ENCODE measurements around the gene ST6GALNAC6. TPM values are rescaled to one million over a fixed set of nuclear protein-coding genes. Genes with fewer than 3 reads are reported as not detected.

Gene ST6GALNAC6
- polyA plus RNA-seq, 1 donor from 2014 or later, result 44.2 TPM

- TF ChIP-seq EZH2 (IDR thresholded peaks at IDR 0.05; ENCODE audit: borderline replicate concordance, insufficient read depth, low read length, poor library complexity, severe bottlenecking), result no peak
- no peak for TF ChIP-seq POLR2AphosphoS5 (IDR thresholded peaks at IDR 0.05)
- TF ChIP-seq EP300 (conservative IDR thresholded peaks at IDR 0.05; ENCODE audit: poor library complexity, severe bottlenecking), result no peak
- TF ChIP-seq, protein P1, sequence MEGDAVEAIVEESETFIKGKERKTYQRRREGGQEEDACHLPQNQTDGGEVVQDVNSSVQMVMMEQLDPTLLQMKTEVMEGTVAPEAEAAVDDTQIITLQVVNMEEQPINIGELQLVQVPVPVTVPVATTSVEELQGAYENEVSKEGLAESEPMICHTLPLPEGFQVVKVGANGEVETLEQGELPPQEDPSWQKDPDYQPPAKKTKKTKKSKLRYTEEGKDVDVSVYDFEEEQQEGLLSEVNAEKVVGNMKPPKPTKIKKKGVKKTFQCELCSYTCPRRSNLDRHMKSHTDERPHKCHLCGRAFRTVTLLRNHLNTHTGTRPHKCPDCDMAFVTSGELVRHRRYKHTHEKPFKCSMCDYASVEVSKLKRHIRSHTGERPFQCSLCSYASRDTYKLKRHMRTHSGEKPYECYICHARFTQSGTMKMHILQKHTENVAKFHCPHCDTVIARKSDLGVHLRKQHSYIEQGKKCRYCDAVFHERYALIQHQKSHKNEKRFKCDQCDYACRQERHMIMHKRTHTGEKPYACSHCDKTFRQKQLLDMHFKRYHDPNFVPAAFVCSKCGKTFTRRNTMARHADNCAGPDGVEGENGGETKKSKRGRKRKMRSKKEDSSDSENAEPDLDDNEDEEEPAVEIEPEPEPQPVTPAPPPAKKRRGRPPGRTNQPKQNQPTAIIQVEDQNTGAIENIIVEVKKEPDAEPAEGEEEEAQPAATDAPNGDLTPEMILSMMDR (IDR thresholded peaks at IDR 0.05; ENCODE audit: poor library complexity, severe bottlenecking), result no peak
- no peak for TF ChIP-seq RAD21 (conservative IDR thresholded peaks at IDR 0.05)
- TF ChIP-seq TAF1 (IDR thresholded peaks at IDR 0.05; ENCODE audit: low read depth), result no peak
- TF ChIP-seq MXI1 (conservative IDR thresholded peaks at IDR 0.05; ENCODE audit: poor library complexity, severe bottlenecking), result no peak
- TF ChIP-seq REST (IDR thresholded peaks at IDR 0.05; ENCODE audit: borderline replicate concordance), result no peak
- TF ChIP-seq SMC3 (conservative IDR thresholded peaks at IDR 0.05; ENCODE audit: poor library complexity), result no peak
- no peaks in the 10 kb centered on the region for H3F3A ChIP-seq (ENCODE audit: insufficient read depth, low read length, poor library complexity, severe bottlenecking)
- no peak overlapping the region for H3K27ac ChIP-seq (ENCODE audit: low read length)
- no peaks in the 10 kb centered on the region for H3K9me2 ChIP-seq (ENCODE audit: insufficient read depth, low read length)
- no peak overlapping the region for H3K4me3 ChIP-seq (ENCODE audit: low read length)
- H3K4me2 ChIP-seq (ENCODE audit: low read length), result no peak overlapping the region
- H2AFZ ChIP-seq (ENCODE audit: low read depth, low read length), result no peak overlapping the region
- no peaks in the 10 kb centered on the region for H3K79me2 ChIP-seq (replicated peaks; ENCODE audit: insufficient read depth, low read length)
- H3K9me3 ChIP-seq (ENCODE audit: low read length), result no peaks in the 10 kb centered on the region
- no peaks in the 10 kb centered on the region for H4K20me1 ChIP-seq (ENCODE audit: insufficient read depth)
- H3K27me3 ChIP-seq (ENCODE audit: insufficient read depth, low read depth, low read length), result no peaks in the 10 kb centered on the region
- H3K36me3 ChIP-seq (ENCODE audit: insufficient read depth, low read length), result no peaks in the 10 kb centered on the region
- no peak overlapping the region for H3K9ac ChIP-seq (ENCODE audit: low read length)
Observed at GRCh38 chr9:127907867-127908659, 8.7 kb upstream of the ST6GALNAC6 start.

DNA sequence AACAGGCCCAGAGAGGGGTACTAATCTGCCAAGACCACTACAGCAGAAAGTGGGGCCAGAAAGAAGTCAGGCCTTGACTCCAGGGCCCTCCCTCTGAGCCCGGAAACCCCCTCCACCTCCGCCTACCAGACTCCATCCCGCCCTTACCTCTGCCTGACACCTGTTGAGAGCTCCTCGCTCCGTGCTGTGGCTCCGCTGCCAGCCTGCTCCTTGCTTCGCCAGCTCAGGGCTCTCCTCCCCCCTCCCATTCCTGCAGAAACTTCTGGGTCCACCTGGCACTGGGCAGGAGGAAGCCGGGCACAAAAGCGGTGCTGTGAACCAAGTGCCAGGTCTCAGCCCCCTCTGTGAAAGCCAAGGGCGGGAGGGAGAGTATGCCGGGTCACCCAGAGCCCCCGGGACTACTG, 6.4 kb upstream of the ST6GALNAC6 start:
- H3K9me2 ChIP-seq (ENCODE audit: insufficient read depth, low read length), result no peaks in the 10 kb centered on the region
- H3K9ac ChIP-seq (ENCODE audit: low read length), result no peak overlapping the region
- no peak overlapping the region for H2AFZ ChIP-seq (ENCODE audit: low read depth, low read length)
- no peaks in the 10 kb centered on the region for H3K9me3 ChIP-seq (ENCODE audit: low read length)
- H3F3A ChIP-seq (ENCODE audit: insufficient read depth, low read length, poor library complexity, severe bottlenecking), result no peaks in the 10 kb centered on the region
- H3K36me3 ChIP-seq (ENCODE audit: insufficient read depth, low read length), result no peaks in the 10 kb centered on the region
- H3K27me3 ChIP-seq (ENCODE audit: insufficient read depth, low read depth, low read length), result no peaks in the 10 kb centered on the region
- H3K4me3 ChIP-seq (ENCODE audit: low read length), result no peak overlapping the region
- H4K20me1 ChIP-seq (ENCODE audit: insufficient read depth), result no peaks in the 10 kb centered on the region
- no peak for TF ChIP-seq EZH2 (IDR thresholded peaks at IDR 0.05; ENCODE audit: borderline replicate concordance, insufficient read depth, low read length, poor library complexity, severe bottlenecking)
- no peak for TF ChIP-seq REST (IDR thresholded peaks at IDR 0.05; ENCODE audit: borderline replicate concordance)
- no peak for TF ChIP-seq EP300 (conservative IDR thresholded peaks at IDR 0.05; ENCODE audit: poor library complexity, severe bottlenecking)
- no peak for TF ChIP-seq POLR2AphosphoS5 (IDR thresholded peaks at IDR 0.05)
- no peak for TF ChIP-seq TAF1 (IDR thresholded peaks at IDR 0.05; ENCODE audit: low read depth)
- TF ChIP-seq MXI1 (conservative IDR thresholded peaks at IDR 0.05; ENCODE audit: poor library complexity, severe bottlenecking), result no peak
- TF ChIP-seq, protein P1 (IDR thresholded peaks at IDR 0.05; ENCODE audit: poor library complexity, severe bottlenecking), result no peak
- no peak for TF ChIP-seq RAD21 (conservative IDR thresholded peaks at IDR 0.05)
- TF ChIP-seq SMC3 (conservative IDR thresholded peaks at IDR 0.05; ENCODE audit: poor library complexity), result no peak
- no peak overlapping the region for H3K4me2 ChIP-seq (ENCODE audit: low read length)
- H3K79me2 ChIP-seq (replicated peaks; ENCODE audit: insufficient read depth, low read length), result no peaks in the 10 kb centered on the region
- H3K27ac ChIP-seq (ENCODE audit: low read length), result no peak overlapping the region

Data from neural cell (in vitro differentiated cells).